ENCODE measurements around the gene NR4A1. TPM values are rescaled to one million over a fixed set of nuclear protein-coding genes. Genes with fewer than 3 reads are reported as not detected.

NR4A1 gene
- total RNA-seq, 1 donor from 2014 or later = 4.3 TPM

DNA sequence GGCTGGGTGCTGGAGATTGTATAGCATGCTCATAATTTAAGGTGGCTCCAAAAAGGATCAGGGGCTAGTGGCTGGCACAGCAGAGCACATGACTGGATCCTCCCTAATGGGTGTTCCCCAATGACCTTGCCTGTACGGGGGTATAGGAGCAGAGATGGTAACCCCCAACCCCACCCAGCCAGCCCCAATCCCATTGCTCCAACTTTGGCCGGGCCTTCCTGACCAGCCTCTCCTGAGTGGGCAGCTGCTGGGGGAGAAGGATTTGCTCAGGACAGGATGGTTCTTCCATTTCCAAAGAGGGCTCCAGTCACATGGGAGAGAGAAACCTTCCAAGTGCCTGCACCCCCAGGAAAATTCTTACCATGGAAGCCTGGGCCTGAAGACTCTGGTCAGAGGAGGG is 15.3 kb upstream of the NR4A1 start:
- TF ChIP-seq, protein P1, sequence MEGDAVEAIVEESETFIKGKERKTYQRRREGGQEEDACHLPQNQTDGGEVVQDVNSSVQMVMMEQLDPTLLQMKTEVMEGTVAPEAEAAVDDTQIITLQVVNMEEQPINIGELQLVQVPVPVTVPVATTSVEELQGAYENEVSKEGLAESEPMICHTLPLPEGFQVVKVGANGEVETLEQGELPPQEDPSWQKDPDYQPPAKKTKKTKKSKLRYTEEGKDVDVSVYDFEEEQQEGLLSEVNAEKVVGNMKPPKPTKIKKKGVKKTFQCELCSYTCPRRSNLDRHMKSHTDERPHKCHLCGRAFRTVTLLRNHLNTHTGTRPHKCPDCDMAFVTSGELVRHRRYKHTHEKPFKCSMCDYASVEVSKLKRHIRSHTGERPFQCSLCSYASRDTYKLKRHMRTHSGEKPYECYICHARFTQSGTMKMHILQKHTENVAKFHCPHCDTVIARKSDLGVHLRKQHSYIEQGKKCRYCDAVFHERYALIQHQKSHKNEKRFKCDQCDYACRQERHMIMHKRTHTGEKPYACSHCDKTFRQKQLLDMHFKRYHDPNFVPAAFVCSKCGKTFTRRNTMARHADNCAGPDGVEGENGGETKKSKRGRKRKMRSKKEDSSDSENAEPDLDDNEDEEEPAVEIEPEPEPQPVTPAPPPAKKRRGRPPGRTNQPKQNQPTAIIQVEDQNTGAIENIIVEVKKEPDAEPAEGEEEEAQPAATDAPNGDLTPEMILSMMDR (conservative IDR thresholded peaks at IDR 0.05; ENCODE audit: low read depth, low read length) = no peak
- H3K4me3 ChIP-seq (ENCODE audit: low read depth, low read length) = no peak overlapping the region
- no peak for DNase-seq (ENCODE audit: low read depth)

DNA sequence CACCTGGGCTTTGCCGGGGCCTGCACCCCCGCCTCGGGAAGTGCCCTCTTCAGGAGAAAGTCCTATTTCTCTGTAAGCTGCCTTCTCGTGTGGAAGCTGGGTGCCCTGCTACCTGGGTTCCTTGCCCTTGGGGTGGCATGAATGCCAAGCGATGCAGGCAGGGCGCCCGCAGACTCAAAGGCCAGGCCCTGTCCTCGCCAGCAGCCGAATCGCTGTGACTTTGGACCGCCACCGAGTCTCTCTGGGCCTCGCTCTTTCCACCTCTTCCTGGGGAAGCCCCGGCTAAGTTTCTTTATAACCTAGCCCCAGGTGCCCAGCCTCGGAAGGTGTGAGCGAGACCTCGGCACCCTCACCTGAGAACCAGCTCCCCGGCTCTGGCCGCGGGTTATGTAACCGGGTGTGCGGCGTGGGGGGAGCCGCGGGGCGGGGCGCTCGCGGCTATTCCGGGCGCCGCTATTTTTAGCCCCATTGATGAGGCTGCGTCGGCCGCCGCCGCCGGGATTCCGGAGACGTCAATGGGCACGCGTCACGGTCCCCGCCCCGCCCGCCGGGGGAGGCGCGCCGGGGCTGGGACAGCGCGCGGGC is 14.6 kb upstream of the NR4A1 start:
- peak overlapping the region; percentile 50 for H3K4me3 ChIP-seq (ENCODE audit: low read depth, low read length)
- TF ChIP-seq, protein P1 (conservative IDR thresholded peaks at IDR 0.05; ENCODE audit: low read depth, low read length) = no peak
- no peak for DNase-seq (ENCODE audit: low read depth)

DNA sequence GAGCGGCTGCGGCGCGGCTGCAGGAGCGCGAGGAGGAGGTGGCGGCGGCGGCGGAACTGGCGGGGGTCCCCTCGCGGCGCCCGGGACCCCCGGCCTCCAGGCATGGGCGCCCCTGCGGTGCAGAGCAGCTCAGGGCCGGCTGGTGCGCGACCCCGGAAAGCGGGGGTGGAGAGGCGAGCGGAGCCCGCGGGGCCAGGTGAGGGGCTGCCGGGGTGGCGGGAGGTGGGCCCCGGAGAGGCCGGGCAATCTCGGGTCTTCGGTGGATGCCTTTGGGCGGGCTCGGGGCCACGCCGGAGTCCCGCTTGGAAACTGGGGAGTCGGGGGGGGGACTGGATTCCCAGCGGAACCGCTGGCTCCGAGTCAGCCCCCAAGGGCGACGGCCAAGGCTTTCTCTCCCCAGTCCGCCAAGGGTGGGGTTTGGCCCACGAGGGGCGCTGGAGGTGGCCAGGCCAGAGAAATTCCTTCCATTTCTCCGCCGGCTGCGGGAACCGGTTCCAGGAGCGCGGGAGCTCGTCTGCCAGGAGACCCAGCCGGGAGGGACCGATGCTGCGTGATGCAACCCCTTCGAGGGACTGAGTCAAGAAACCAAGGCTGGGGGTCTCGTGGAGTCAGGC is 13.9 kb upstream of the NR4A1 start:
- peak overlapping the region; percentile 59 for H3K4me3 ChIP-seq (ENCODE audit: low read depth, low read length)
- TF ChIP-seq, protein P1 (conservative IDR thresholded peaks at IDR 0.05; ENCODE audit: low read depth, low read length) = no peak
- no peak for DNase-seq (ENCODE audit: low read depth)

DNA sequence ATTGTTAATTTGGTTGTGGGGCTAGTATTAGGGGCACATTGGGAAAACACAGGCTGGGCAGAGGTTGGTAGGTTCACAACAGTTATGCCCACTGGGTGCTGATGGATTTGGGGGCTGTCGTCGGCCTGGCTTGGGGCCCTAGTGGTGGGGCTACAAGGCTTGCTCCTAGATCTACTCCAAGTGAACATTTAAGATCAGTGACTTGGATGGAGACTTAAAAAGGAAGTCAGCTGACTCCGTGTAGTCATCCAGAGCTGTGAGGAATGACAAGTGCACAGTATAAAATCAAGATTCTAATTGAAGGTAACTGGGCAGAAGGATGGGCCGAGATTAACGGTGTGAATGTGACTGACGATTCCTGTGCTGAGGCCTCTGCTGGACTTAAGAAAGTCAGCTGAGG is 12.8 kb upstream of the NR4A1 start:
- DNase-seq (ENCODE audit: low read depth) = no peak
- TF ChIP-seq, protein P1 (conservative IDR thresholded peaks at IDR 0.05; ENCODE audit: low read depth, low read length) = no peak
- no peak overlapping the region for H3K4me3 ChIP-seq (ENCODE audit: low read depth, low read length)

DNA sequence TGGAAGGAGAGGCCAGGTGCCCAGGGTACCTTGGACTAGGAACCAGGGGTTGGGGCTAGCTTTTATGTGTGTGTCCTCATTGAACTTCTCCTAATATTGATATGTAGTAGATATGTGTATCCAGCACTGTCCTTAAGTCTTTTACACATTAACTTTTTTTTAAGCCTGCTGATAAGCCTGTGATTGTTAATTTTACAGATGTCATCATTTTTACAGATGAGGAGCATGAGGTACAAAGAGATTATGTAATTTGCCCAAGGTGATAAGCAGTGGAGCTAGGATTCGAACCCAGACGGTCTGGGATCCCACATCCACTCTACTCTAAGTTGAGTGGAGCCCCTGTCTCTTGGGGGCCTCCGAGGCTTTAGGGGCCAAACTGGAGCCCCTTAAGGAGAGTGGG is 10.2 kb upstream of the NR4A1 start:
- no peak overlapping the region for H3K4me3 ChIP-seq (ENCODE audit: low read depth, low read length)
- TF ChIP-seq, protein P1 (conservative IDR thresholded peaks at IDR 0.05; ENCODE audit: low read depth, low read length) = no peak
- no peak for DNase-seq (ENCODE audit: low read depth)

DNA sequence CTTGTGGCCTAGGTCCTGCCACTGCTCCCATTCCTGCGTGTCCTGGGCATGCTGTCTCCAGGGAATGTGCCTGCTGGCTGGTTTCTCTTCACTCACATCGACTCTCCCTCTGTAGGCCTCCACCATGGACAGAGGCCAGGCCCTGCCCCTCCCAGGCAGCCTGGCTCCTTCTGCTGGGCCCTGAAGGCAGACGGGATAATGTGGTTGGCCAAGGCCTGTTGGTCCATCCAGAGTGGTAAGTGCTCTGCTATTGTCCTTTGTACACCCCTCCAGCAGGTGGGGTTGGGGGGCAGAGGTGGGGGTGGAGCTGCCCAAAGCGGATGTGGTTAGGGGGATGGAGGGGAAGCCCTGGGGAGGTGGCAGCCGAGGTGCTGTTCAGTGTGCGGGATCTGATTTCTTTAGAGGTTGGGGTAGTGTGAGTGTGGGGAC is 9.5 kb upstream of the NR4A1 start:
- DNase-seq (ENCODE audit: low read depth) = no peak
- TF ChIP-seq, protein P1 (conservative IDR thresholded peaks at IDR 0.05; ENCODE audit: low read depth, low read length) = no peak
- no peak overlapping the region for H3K4me3 ChIP-seq (ENCODE audit: low read depth, low read length)

All from epithelial cell of proximal tubule (primary cell).